Skeletal muscle tissue (tissue), 4 donors: Measurements from ENCODE around the gene GOLGA6C. TPM values are rescaled to one million over a fixed set of nuclear protein-coding genes. Genes with fewer than 3 reads are reported as not detected.
"Not testable (repeated sequence)": the region's sequence is repeated elsewhere in the genome, so short reads cannot be mapped to it uniquely, and the experiment has no call there.

Experiments used
- H3K27ac ChIP-seq: one replicate; pipeline ENCODE4 v1.7.0; 2013; ENCODE audit warnings: mild to moderate bottlenecking, low read depth, low read length, inconsistent platforms
- H3K27me3 ChIP-seq, 3 donors: one replicate each; pipeline ENCODE4 v1.7.0; 2013; ENCODE audit warnings: low read length in 3 of 3; ENCODE audit not compliant: control insufficient read depth in 3 of 3, insufficient read depth in 3 of 3
- H3K36me3 ChIP-seq, 3 donors: one replicate each; pipeline ENCODE4 v1.7.0; 2013; ENCODE audit warnings: low read length in 3 of 3; ENCODE audit not compliant: control insufficient read depth in 3 of 3, insufficient read depth in 3 of 3
- H3K4me1 ChIP-seq, 3 donors: one replicate each; pipeline ENCODE4 v1.7.0; 2013; ENCODE audit warnings: low read length in 3 of 3, mild to moderate bottlenecking in 3 of 3; ENCODE audit not compliant: control insufficient read depth in 3 of 3, insufficient read depth in 3 of 3
- H3K4me3 ChIP-seq, 3 donors: one replicate each; pipeline ENCODE4 v1.7.0; 2013; ENCODE audit warnings: low read length in 3 of 3
- H3K9ac ChIP-seq, 3 donors: one replicate each; pipeline ENCODE4 v1.7.0; 2013; ENCODE audit warnings: low read length in 3 of 3, mild to moderate bottlenecking in 3 of 3, moderate library complexity in 2 of 3, low read depth in 1 of 3
- H3K9me3 ChIP-seq, 3 donors: one replicate each; pipeline ENCODE4 v1.7.0; 2013; ENCODE audit warnings: low read length in 3 of 3; ENCODE audit not compliant: control insufficient read depth in 3 of 3
- total RNA-seq: library from RNA; depleted of rRNA; stranded (reverse); fragments of >200 nt; gene quantifications from one replicate; pipeline ENCODE4 v1.2.3, GENCODE V29; 2014
- donor health status: Osteomylitis.

Gene GOLGA6C
- total RNA-seq, 1 donor from 2014 or later, result not detected

GRCh38 chr15:75252285-75252684 lies 5.8 kb upstream of the GOLGA6C start:
- peaks cover 0 to 14% (median 14%) of the 10 kb centered on the region in 3 donors for H3K27me3 ChIP-seq
- H3K36me3 ChIP-seq, H3K4me1 ChIP-seq, H3K4me3 ChIP-seq, H3K27ac ChIP-seq, H3K9me3 ChIP-seq, H3K9ac ChIP-seq: not testable (repeated sequence)

GRCh38 chr15:75258620-75259343 lies 648 bp downstream of the GOLGA6C start:
- not testable (repeated sequence) for H3K9me3 ChIP-seq, H3K4me3 ChIP-seq

GRCh38 chr15:75259873-75260272 lies 1.7 kb downstream of the GOLGA6C start:
- H3K4me1 ChIP-seq, H3K9me3 ChIP-seq, H3K27me3 ChIP-seq, H3K4me3 ChIP-seq, H3K9ac ChIP-seq, H3K27ac ChIP-seq, H3K36me3 ChIP-seq: not testable (repeated sequence)

More at GRCh38 chr15:75258620-75259343, 648 bp downstream of the GOLGA6C start:
- not testable (repeated sequence) for H3K27me3 ChIP-seq, H3K9ac ChIP-seq, H3K4me1 ChIP-seq, H3K36me3 ChIP-seq, H3K27ac ChIP-seq

GRCh38 chr15:75273751-75274359 lies 15.7 kb downstream of the GOLGA6C start:
- not testable (repeated sequence) for H3K27ac ChIP-seq, H3K9ac ChIP-seq, H3K27me3 ChIP-seq, H3K4me1 ChIP-seq, H3K4me3 ChIP-seq, H3K36me3 ChIP-seq, H3K9me3 ChIP-seq

GRCh38 chr15:75274509-75275107 lies 16.5 kb downstream of the GOLGA6C start:
- not testable (repeated sequence) for H3K9me3 ChIP-seq, H3K27me3 ChIP-seq, H3K4me3 ChIP-seq, H3K9ac ChIP-seq, H3K27ac ChIP-seq, H3K4me1 ChIP-seq, H3K36me3 ChIP-seq

GRCh38 chr15:75275617-75276016 lies 17.5 kb downstream of the GOLGA6C start:
- H3K36me3 ChIP-seq, H3K9ac ChIP-seq, H3K4me1 ChIP-seq: not testable (repeated sequence)

GRCh38 chr15:75278497-75278896 lies 20.4 kb downstream of the GOLGA6C start:
- not testable (repeated sequence) for H3K4me1 ChIP-seq, H3K9ac ChIP-seq, H3K27ac ChIP-seq, H3K27me3 ChIP-seq, H3K9me3 ChIP-seq, H3K4me3 ChIP-seq, H3K36me3 ChIP-seq

More at GRCh38 chr15:75275617-75276016, 17.5 kb downstream of the GOLGA6C start:
- H3K4me3 ChIP-seq, H3K9me3 ChIP-seq, H3K27me3 ChIP-seq, H3K27ac ChIP-seq: not testable (repeated sequence)

GRCh38 chr15:75282572-75282971 lies 24.4 kb downstream of the GOLGA6C start, which contains the start of gene GOLGA6D:
GOLGA6D (plus strand) TSS chr15:75282835; CDS start chr15:75282876, 41 bp downstream.
- not testable (repeated sequence) for H3K36me3 ChIP-seq, H3K4me1 ChIP-seq, H3K4me3 ChIP-seq, H3K27ac ChIP-seq, H3K9ac ChIP-seq, H3K9me3 ChIP-seq, H3K27me3 ChIP-seq

- H3K27ac ChIP-seq, H3K27me3 ChIP-seq, H3K9ac ChIP-seq, H3K4me1 ChIP-seq, H3K36me3 ChIP-seq, H3K4me3 ChIP-seq, H3K9me3 ChIP-seq: not testable (repeated sequence)
Measured at GRCh38 chr15:75284152-75284551, 26.0 kb downstream of the GOLGA6C start.

GRCh38 chr15:75293660-75294059 lies 35.5 kb downstream of the GOLGA6C start:
- not testable (repeated sequence) for H3K36me3 ChIP-seq, H3K27ac ChIP-seq, H3K4me3 ChIP-seq, H3K9me3 ChIP-seq, H3K4me1 ChIP-seq, H3K9ac ChIP-seq, H3K27me3 ChIP-seq
